ENCODE measurements around the gene B3GALT2.

DNA sequence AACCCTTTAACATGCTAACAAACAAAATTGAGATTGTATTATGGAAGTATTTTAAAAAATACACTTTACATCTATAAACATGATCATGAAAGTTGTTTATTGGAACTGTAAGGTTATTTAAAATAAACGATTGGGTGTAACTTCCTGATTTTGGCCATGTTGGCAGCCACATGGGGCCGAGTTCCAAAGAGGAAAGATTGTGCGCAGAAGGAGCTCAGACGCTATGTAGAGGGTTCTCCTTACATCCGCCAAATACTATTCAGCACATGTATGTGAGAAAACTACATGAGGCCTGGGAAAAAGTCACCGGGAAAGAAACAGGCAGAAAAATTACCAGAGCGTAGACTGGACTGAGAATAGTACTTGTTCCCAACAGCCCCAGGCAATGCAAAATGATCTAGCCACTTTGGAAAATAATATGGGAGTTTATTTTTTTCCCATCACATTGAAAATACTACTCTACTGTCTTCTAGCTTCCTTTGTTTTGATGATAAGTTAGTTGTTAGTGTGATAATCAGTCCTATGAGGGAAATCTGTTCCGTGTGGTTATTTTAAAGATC lies 35.7 kb upstream of the B3GALT2 start:
- TF ChIP-seq, protein P1, sequence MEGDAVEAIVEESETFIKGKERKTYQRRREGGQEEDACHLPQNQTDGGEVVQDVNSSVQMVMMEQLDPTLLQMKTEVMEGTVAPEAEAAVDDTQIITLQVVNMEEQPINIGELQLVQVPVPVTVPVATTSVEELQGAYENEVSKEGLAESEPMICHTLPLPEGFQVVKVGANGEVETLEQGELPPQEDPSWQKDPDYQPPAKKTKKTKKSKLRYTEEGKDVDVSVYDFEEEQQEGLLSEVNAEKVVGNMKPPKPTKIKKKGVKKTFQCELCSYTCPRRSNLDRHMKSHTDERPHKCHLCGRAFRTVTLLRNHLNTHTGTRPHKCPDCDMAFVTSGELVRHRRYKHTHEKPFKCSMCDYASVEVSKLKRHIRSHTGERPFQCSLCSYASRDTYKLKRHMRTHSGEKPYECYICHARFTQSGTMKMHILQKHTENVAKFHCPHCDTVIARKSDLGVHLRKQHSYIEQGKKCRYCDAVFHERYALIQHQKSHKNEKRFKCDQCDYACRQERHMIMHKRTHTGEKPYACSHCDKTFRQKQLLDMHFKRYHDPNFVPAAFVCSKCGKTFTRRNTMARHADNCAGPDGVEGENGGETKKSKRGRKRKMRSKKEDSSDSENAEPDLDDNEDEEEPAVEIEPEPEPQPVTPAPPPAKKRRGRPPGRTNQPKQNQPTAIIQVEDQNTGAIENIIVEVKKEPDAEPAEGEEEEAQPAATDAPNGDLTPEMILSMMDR (conservative IDR thresholded peaks at IDR 0.05; ENCODE audit: low read length): no peak
- TF ChIP-seq EZH2phosphoT487 (IDR thresholded peaks at IDR 0.05; ENCODE audit: borderline replicate concordance): no peak

All from Loucy (cell line).